HUES64 (cell line): ENCODE measurements around the gene TMEM37.

Experiments used
- H3K27ac ChIP-seq: 2 replicates; pipeline ENCODE4 v1.7.0; 2013; ENCODE audit warnings: low read depth, low read length, inconsistent platforms
- H3K27me3 ChIP-seq: 2 replicates; pipeline ENCODE4 v1.6.1; 2013; ENCODE audit warnings: mild to moderate bottlenecking, low read length; ENCODE audit not compliant: insufficient read depth
- H3K36me3 ChIP-seq: 2 replicates; pipeline ENCODE4 v1.6.1; 2013; ENCODE audit warnings: mild to moderate bottlenecking, low read length; ENCODE audit not compliant: insufficient read depth
- H3K4me1 ChIP-seq: 2 replicates; pipeline ENCODE4 v1.6.1; 2013; ENCODE audit warnings: mild to moderate bottlenecking, low read length, moderate library complexity; ENCODE audit not compliant: insufficient read depth
- H3K4me3 ChIP-seq: 2 replicates; pipeline ENCODE4 v1.5.1; 2013; ENCODE audit warnings: mild to moderate bottlenecking, low read length, moderate library complexity
- H3K9ac ChIP-seq: 2 replicates; pipeline ENCODE4 v1.6.1; 2013; ENCODE audit warnings: mild to moderate bottlenecking, low read depth, low read length
- H3K9me3 ChIP-seq: 2 replicates; pipeline ENCODE4 v1.6.1; 2013; ENCODE audit warnings: low read depth, low read length; ENCODE audit not compliant: insufficient read depth
- WGBS: fragments of 150-250, 120-280 bp; methylation state at CpG from one replicate; pipeline ENCODE4 v1.1.7; 2013; ENCODE audit warnings: missing lambda C conversion rate; 5-methylcytosine and 5-hydroxymethylcytosine counted together

The TMEM37 gene

GRCh38 chr2:119462574-119462973, 30.9 kb downstream of the TMEM37 start:
- Histone ChIP-seq H3K27me3 (no peaks in the 10 kb centered on the region), H3K4me1 (no peaks in the 10 kb centered on the region), H3K36me3 (no peaks in the 10 kb centered on the region), H3K27ac (no peak overlapping the region), H3K9ac (no peak overlapping the region), H3K9me3 (no peaks in the 10 kb centered on the region), H3K4me3 (no peak overlapping the region)
- 89% methylated on average over 7 of the region's 7 CpGs for WGBS

GRCh38 chr2:119463136-119463535, 31.5 kb downstream of the TMEM37 start:
- no peaks in the 10 kb centered on the region for H3K4me1 ChIP-seq
- no peaks in the 10 kb centered on the region for H3K9me3 ChIP-seq
- no peak overlapping the region for H3K9ac ChIP-seq
- H3K27ac ChIP-seq, result no peak overlapping the region
- no peak overlapping the region for H3K4me3 ChIP-seq
- no peaks in the 10 kb centered on the region for H3K27me3 ChIP-seq
- no peaks in the 10 kb centered on the region for H3K36me3 ChIP-seq
- 76% methylated on average over 3 of the region's 4 CpGs for WGBS

- Histone ChIP-seq H3K4me1 (no peaks in the 10 kb centered on the region), H3K9ac (no peak overlapping the region), H3K4me3 (no peak overlapping the region), H3K36me3 (no peaks in the 10 kb centered on the region), H3K27me3 (no peaks in the 10 kb centered on the region), H3K27ac (no peak overlapping the region), H3K9me3 (no peaks in the 10 kb centered on the region)
- WGBS, result 92% methylated on average over 9 of the region's 9 CpGs
Observed at GRCh38 chr2:119463990-119464389, 32.3 kb downstream of the TMEM37 start.

- Histone ChIP-seq H3K4me1 (0 out of 2 replicates have a peak, but pooled peaks cover 5% of the 10 kb centered on the region), H3K9me3 (no peaks in the 10 kb centered on the region), H3K36me3 (no peaks in the 10 kb centered on the region), H3K9ac (no peak overlapping the region), H3K27ac (no peak overlapping the region), H3K4me3 (no peak overlapping the region), H3K27me3 (no peaks in the 10 kb centered on the region)
- WGBS, result 96% methylated on average over 4 of the region's 4 CpGs
Observed at GRCh38 chr2:119464981-119465380, 33.3 kb downstream of the TMEM37 start.

GRCh38 chr2:119465687-119466086, 34.0 kb downstream of the TMEM37 start:
- H3K27ac ChIP-seq, result no peak overlapping the region
- no peaks in the 10 kb centered on the region for H3K27me3 ChIP-seq
- no peaks in the 10 kb centered on the region for H3K9me3 ChIP-seq
- no peaks in the 10 kb centered on the region for H3K36me3 ChIP-seq
- no peak overlapping the region for H3K4me3 ChIP-seq
- no peak overlapping the region for H3K9ac ChIP-seq
- WGBS, result 94% methylated on average over 11 of the region's 11 CpGs
- 0 out of 2 replicates have a peak, but pooled peaks cover 5% of the 10 kb centered on the region for H3K4me1 ChIP-seq

GRCh38 chr2:119466373-119466772, 34.7 kb downstream of the TMEM37 start:
- Histone ChIP-seq H3K27me3 (no peaks in the 10 kb centered on the region), H3K27ac (no peak overlapping the region), H3K36me3 (no peaks in the 10 kb centered on the region), H3K9ac (no peak overlapping the region), H3K4me1 (0 out of 2 replicates have a peak, but pooled peaks cover 5% of the 10 kb centered on the region), H3K9me3 (no peaks in the 10 kb centered on the region), H3K4me3 (no peak overlapping the region)
- 94% methylated on average over 4 of the region's 4 CpGs for whole genome bisulfite sequencing

- H3K36me3 ChIP-seq, result no peaks in the 10 kb centered on the region
- H3K9me3 ChIP-seq, result no peaks in the 10 kb centered on the region
- H3K9ac ChIP-seq, result no peak overlapping the region; the same call in 1 of the 2 replicates
- no peak overlapping the region for H3K4me3 ChIP-seq
- 0 out of 2 replicates have a peak, but pooled peaks cover 5% of the 10 kb centered on the region for H3K4me1 ChIP-seq
- no peak overlapping the region for H3K27ac ChIP-seq
- 85% methylated on average over 3 of the region's 3 CpGs for WGBS
- no peaks in the 10 kb centered on the region for H3K27me3 ChIP-seq
Observed at GRCh38 chr2:119468154-119468955, 36.7 kb downstream of the TMEM37 start.

- no peaks in the 10 kb centered on the region for H3K36me3 ChIP-seq
- H3K9ac ChIP-seq, result no peak overlapping the region; the same call in 1 of the 2 replicates
- no peak overlapping the region for H3K4me3 ChIP-seq
- H3K27me3 ChIP-seq, result no peaks in the 10 kb centered on the region
- H3K9me3 ChIP-seq, result no peaks in the 10 kb centered on the region
- 89% methylated on average over 6 of the region's 6 CpGs for WGBS
- no peak overlapping the region for H3K27ac ChIP-seq
- H3K4me1 ChIP-seq, result 0 out of 2 replicates have a peak, but pooled peaks cover 5% of the 10 kb centered on the region
Observed at GRCh38 chr2:119469131-119469530, 37.5 kb downstream of the TMEM37 start.

GRCh38 chr2:119469661-119470297, 38.1 kb downstream of the TMEM37 start:
- H3K27ac ChIP-seq, result no peak overlapping the region
- no peak overlapping the region for H3K4me3 ChIP-seq
- WGBS, result 67% methylated on average over 2 of the region's 2 CpGs

GRCh38 chr2:119472749-119473148, 41.1 kb downstream of the TMEM37 start:
- Histone ChIP-seq H3K4me3 (no peak overlapping the region), H3K27me3 (no peaks in the 10 kb centered on the region), H3K4me1 (0 out of 2 replicates have a peak, but pooled peaks cover 9% of the 10 kb centered on the region), H3K27ac (no peak overlapping the region), H3K9ac (no peak overlapping the region), H3K9me3 (no peaks in the 10 kb centered on the region), H3K36me3 (no peaks in the 10 kb centered on the region)
- 93% methylated on average over 8 of the region's 8 CpGs for WGBS

More at GRCh38 chr2:119469661-119470297, 38.1 kb downstream of the TMEM37 start:
- 0 out of 2 replicates have a peak, but pooled peaks cover 5% of the 10 kb centered on the region for H3K4me1 ChIP-seq
- H3K9me3 ChIP-seq, result no peaks in the 10 kb centered on the region
- H3K9ac ChIP-seq, result no peak overlapping the region
- no peaks in the 10 kb centered on the region for H3K27me3 ChIP-seq
- H3K36me3 ChIP-seq, result no peaks in the 10 kb centered on the region

- 85% methylated on average over 16 of the region's 16 CpGs for WGBS
- Histone ChIP-seq H3K27ac (no peak overlapping the region), H3K9ac (no peak overlapping the region), H3K36me3 (no peaks in the 10 kb centered on the region), H3K9me3 (no peaks in the 10 kb centered on the region), H3K4me3 (no peak overlapping the region), H3K4me1 (0 out of 2 replicates have a peak, but pooled peaks cover 9% of the 10 kb centered on the region), H3K27me3 (no peaks in the 10 kb centered on the region)
Observed at GRCh38 chr2:119473621-119474370, 42.1 kb downstream of the TMEM37 start.
